ENCODE results near the gene CDH4.

DNA sequence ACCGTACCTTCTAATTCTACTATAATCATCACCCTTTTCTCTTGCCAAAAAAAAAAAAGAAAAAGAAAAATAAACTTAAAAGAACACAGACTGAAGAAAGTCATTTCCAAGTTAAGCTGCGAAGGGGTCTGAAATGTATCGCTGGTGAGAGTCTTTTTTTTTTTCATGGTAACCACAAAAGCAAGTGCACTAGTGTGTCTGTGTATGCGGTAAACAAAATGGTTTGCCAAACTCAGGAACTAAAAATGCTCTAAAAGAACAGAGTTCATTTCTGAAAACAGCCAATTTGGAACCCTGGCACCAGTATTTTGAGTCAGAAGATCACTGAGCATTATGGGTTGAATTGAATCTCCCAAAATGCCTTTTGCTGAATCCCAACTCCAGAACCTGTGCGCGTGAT is 46.6 kb downstream of the CDH4 start:
- TF ChIP-seq, protein P1, sequence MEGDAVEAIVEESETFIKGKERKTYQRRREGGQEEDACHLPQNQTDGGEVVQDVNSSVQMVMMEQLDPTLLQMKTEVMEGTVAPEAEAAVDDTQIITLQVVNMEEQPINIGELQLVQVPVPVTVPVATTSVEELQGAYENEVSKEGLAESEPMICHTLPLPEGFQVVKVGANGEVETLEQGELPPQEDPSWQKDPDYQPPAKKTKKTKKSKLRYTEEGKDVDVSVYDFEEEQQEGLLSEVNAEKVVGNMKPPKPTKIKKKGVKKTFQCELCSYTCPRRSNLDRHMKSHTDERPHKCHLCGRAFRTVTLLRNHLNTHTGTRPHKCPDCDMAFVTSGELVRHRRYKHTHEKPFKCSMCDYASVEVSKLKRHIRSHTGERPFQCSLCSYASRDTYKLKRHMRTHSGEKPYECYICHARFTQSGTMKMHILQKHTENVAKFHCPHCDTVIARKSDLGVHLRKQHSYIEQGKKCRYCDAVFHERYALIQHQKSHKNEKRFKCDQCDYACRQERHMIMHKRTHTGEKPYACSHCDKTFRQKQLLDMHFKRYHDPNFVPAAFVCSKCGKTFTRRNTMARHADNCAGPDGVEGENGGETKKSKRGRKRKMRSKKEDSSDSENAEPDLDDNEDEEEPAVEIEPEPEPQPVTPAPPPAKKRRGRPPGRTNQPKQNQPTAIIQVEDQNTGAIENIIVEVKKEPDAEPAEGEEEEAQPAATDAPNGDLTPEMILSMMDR (IDR thresholded peaks at IDR 0.05; ENCODE audit: insufficient read depth, low read length, poor library complexity, severe bottlenecking) = no peak
- TF ChIP-seq EZH2phosphoT487 (conservative IDR thresholded peaks at IDR 0.05; ENCODE audit: low read length) = no peak
